Kasumi-1 (cell line): ENCODE measurements around the gene TSPOAP1.

Experiments used
- DNase-seq, 2 experiments: peaks; one replicate each; lab custom pipeline; 2025; lab: John Stamatoyannopoulos, UW

TSPOAP1 gene

DNA sequence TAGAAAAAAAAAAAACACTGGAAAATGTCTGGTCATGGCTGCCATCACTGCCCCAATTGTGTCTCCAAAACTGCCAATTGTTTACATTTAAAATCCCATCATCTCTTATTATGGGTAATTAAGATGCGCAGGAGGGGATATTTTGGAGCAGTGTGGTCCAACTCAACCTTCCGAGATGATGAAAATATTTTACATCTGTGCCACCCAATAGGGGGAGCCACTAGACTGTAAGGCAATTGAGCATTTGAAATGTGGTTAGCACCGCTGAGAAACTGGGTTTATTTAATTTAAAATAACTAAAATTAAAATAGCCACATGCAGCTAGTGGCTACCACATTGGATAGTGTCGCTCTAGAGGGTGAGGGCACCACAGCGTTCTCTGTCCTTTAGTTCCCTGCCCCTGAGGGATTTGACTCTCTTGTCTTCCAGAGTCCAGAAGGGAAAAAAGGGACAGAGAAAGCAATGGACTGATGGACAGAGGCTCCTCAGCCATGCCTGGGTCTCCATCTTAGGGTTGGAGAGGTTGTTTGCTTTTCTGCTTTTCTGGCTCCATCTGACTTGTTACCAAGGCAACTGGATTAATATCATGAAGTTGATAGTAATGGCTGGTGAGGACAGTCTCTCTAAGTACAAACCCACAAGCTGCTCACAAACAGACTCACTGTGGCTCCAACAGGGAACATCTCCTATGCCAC, 51.3 kb downstream of the TSPOAP1 start:
- no peak for DNase-seq

GRCh38 chr17:58276423-58276822, 52.2 kb downstream of the TSPOAP1 start:
- no peak for DNase-seq

- no peak for DNase-seq
Measured at GRCh38 chr17:58275417-58275816, 53.2 kb downstream of the TSPOAP1 start.

DNA sequence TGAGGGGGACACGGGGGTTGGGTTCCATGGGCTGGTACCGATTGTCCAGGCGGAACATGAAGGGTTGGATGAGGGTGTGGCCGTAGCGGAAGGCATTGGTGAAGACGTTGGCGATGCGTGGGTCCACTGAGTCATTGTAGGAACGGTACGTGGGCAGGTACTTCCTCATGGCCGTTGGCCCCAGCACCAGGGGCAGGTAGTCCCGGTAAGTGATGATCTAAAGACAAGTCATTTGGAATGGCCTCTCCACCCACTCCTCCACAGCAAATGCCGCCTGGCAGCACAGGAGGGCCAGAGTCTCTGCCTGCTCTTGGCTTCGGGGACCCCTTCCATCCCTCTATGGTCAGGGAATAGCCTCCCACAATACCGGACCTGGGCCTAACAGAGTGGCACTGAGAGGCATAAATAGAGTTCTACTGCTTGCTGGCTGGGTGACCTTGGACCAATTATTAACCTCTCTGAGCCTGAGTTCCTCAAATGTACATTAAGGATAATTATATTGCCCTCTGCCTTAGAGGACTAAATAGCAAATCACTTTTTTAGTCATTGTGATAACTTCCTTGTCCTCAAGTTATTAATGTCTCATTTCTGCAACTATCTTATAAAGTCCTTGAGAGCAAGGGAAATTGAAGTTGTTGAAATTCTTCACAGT, 55.0 kb downstream of the TSPOAP1 start:
- DNase-seq: no peak

DNA sequence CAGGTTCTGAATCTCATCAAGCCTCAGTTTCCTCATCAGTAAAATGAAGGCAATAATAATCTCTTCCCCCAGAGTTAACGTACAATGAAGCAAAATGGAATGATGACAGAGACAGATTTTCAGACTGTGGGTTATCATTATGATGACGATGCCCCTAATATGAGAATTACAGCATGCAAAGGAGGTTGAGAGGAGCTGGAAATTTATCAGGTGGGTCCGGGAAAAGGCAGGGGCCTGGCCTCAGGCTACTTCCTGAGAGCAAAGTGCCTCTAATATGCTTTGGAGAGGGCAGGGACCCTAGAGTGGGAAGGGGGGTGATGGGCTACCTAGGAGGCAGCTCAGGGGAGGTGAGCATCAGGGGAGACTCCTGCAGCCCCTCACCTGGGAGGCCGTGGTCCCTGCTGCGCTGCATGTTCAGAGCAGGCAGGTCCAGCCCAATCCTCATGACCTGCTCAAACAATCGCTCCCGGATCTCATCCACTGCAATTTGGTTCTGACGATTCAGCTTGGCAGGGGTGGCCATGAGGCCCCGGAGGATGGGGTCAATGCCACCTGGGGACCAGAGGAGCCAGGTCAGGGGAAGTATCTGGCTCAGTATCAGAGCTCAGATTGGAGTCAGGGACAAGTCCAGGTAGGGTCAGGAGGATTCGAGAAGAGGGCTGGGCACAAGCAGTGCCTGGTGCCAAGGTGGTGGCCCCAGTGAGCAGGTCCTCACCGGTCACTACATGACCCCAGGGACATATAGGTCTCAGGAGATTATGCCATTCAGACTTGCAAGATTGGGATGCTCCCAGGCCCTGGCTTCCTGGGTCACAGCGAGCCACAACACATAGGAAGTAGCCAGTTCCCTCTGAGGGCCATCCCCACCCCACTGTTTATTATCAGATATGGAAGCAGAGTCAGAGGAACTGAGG, 56.0 kb downstream of the TSPOAP1 start:
- DNase-seq: no peak

GRCh38 chr17:58271216-58271931, 57.2 kb downstream of the TSPOAP1 start:
- DNase-seq: no peak

DNA sequence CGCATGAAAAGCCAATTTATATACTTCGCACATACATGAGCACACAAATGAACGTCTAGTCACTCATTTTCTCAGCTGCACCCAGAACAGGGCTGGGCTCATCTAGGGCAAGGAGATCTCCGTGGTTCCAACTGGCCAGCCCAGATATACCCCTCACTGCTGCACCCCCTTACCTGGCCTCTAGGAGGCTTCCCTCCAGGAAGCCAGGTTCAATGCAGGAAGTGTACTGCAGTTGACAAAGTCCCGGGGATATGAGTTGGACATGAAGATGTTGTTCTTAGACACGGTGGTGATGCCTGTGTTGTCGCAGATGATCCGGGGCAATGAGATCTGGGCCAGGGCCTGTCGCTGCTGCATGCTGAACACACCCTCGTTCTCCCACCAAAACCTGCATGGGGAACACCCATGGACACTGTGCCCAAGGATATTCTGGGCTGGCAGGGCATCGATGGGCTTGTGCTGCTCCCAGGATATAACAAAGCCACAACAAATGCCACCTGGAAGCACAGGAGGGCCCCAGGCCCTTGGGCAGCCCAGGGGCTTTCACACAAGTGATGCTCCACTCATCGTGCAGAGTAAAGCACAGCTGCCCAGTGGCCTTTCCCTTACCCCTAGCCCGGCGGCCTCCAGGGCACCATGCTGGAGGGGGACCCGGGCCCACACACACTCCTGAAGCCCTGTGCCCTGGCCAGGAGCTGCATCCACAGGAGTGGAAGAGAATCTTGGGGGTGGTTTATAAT, 57.9 kb downstream of the TSPOAP1 start:
- DNase-seq: no peak

GRCh38 chr17:58269557-58270291, 58.9 kb downstream of the TSPOAP1 start:
- no peak for DNase-seq

GRCh38 chr17:58268774-58269556, 59.6 kb downstream of the TSPOAP1 start:
- no peak for DNase-seq

DNA sequence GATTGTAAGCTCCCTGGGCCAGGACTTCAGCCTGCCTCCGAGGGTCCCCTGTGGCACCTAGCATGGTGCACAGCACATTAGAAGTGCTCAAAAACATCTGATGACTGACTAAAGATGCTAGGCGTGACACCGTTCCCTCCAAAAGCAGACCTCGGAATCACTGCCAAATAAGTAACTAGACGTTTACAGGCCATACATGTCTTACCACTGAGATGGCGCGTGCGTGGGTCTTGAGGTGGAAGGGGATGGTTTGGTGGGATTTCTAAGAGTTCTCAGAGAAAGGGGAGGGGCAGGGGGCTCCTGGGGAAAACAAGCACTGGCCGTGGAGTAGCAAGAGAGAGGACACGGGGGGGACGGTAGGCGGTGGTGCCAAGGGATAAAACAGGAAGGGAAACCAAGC, 60.3 kb downstream of the TSPOAP1 start:
- no peak for DNase-seq

DNA sequence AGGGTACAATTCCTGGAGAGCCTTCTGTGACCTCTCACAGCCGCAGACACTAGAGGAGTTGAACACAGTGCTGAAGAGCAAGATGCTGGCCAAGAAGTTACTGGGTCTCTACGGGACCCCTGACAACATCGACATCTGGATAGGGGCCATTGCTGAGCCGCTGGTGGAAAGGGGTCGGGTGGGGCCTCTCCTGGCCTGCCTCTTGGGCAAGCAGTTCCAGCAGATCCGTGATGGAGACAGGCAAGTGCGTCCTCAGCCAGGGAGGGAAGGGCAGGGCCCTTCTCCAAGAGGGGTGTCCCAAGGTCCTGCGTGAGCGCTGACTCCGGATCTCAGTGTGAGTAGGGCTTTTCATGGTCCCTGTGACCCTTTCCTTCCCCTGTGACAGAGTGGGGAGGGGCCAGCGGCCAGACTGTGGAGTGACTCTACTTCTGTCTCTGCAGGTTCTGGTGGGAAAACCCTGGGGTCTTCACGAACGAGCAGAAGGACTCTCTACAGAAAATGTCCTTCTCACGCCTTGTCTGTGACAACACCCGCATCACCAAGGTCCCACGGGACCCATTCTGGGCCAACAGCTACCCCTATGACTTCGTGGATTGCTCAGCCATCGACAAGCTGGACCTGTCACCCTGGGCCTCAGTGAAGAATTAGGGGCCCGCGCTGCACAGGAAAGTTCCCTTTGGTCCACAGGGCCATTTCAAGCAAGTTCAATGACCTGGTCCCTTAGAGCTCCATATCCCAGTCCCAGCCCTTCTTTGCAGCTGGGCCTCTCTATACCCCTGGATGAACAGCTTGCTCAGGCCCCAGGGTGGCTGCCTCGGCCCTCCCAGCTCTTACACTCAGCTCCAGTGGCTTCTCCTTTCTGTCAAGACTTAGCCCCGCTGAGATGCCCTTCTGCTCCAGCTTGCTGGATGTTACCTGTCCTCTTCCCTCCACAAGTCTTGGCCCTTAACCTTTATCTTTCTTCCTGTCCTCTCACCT, 61.0 kb downstream of the TSPOAP1 start:
- peak; percentile 97 to 100 for DNase-seq

DNA sequence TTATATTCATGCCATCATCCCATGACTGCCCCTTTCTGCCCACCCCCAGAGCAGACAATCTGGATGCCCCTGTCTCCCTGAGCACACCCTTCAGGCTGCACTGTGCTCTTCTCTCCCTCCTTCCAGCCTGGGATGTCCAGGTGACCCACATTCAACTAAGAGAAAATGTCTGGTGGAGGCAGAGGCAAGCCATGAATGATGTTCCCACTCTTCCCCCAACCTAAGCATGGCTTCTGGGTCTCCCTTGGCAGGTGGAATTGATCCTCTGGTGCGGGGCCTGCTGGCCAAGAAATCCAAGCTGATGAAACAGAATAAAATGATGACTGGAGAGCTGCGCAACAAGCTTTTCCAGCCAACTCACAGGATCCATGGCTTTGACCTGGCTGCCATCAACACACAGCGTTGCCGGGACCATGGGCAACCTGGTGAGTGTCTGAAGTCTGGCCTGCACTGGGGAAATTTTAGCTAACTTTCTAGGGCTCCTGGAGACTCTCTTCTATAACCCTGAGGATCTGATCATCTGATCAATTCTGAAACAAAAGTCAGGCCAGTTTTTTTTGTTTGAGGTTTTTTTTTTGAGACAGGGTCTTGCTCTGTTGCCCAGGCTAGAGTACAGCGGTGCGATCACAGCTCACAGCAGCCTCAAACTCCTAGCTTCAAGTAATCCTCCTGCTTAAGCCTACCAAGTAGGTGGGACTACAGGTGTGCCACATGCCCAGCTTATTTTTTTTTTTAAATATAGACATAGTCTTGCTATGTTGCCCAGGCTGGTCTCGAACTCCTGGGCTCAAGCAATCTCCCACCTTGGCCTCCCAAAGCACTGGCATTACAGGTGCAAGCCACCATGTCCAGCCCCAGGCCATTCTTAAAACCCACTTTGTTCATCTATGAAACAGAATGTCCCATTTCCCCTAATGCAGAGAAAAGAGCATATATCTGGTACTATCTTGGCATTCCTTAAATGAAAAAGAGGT, 62.4 kb downstream of the TSPOAP1 start:
- no peak for DNase-seq

- DNase-seq: no peak
Measured at GRCh38 chr17:58265271-58265670, 63.3 kb downstream of the TSPOAP1 start.

DNA sequence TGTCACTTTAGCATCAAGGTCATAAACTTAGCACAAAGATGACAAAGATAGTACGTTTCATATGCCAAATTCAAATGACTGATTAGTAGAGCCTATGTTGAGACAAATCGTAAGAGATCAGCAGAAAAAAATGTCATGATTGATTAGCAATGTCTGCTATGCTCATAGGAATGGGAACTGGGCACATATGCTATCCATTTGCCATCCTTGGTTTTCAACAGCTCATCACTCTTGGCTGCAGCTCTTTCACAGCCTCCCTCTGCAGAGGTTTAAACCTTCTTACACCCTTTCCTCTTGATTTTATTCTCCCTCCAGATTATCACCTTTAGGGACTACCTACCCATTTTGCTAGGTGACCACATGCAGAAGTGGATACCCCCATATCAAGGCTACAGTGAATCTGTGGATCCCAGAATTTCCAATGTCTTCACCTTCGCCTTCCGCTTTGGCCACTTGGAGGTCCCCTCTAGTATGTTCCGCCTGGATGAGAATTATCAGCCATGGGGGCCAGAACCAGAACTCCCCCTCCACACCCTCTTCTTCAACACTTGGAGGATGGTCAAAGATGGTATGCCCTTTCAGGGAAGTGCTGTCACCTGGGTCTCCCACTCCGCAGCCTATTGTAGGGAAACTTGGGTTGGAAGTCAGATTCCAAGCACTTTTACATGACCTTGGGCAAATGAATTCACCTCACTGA, 64.0 kb downstream of the TSPOAP1 start:
- no peak for DNase-seq

GRCh38 chr17:58263773-58264172, 64.8 kb downstream of the TSPOAP1 start:
- DNase-seq: no peak

- DNase-seq: no peak
Measured at GRCh38 chr17:58262149-58262548, 66.4 kb downstream of the TSPOAP1 start.

GRCh38 chr17:58254803-58255202, 73.8 kb downstream of the TSPOAP1 start:
- DNase-seq: no peak
